Activated CD4-positive, alpha-beta T cell treated with anti-CD3 and anti-CD28 coated beads for 4 hours (primary cell): ENCODE measurements around the gene SEC31A.

Source experiments
- DNase-seq, 2 donors: peaks; one replicate each; pipeline ENCODE4 v3.0.0-alpha.2; 2020

SEC31A gene

DNA sequence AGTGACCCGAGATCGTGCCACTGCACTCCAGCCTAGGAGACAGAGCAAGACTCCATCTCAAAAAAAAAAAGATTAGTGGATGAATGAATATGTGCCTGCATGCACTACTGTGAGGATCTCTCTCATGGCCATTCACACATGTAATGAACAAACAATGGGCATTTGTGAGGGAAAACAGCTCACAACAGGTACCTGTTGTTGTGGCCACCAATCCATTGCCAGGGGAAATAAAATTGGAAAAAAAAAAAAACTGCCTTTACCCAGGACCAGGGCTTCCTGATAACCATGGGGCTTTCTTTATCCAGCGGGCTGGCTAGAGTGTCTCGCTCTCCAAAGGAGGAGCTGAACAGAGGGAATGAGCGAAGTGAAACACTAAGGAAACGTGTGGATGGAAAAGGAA, 99.8 kb downstream of the SEC31A start:
- DNase-seq, result no peak

DNA sequence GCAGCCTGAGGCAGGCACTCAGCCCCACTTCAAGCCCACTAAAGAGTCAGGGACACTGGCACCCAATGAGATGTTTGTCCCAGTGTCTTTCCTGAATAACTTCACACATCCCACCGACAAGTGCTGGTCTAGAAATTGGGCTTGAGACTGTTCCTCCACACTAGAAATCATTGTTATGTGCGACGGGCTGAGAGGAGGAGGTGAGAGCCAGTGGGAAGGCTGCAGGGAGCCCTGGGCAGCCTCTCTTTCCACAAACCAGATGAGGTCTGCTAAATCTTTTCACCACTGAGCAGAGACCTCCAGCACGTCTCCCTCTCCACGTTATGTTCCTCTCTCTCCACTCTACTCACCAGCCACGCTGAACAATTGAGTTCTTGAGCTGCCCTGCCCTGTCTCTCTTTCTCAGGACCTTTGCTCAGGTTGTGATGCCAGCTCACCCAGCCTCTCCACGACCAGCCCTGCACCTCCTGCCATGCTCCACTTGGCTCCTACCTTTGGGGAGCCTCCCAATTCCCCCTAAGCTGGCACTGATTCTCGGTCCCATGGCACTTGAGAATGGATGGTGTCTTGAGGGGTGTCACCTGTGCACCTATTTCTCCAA, 100.8 kb downstream of the SEC31A start:
- DNase-seq, result no peak

DNA sequence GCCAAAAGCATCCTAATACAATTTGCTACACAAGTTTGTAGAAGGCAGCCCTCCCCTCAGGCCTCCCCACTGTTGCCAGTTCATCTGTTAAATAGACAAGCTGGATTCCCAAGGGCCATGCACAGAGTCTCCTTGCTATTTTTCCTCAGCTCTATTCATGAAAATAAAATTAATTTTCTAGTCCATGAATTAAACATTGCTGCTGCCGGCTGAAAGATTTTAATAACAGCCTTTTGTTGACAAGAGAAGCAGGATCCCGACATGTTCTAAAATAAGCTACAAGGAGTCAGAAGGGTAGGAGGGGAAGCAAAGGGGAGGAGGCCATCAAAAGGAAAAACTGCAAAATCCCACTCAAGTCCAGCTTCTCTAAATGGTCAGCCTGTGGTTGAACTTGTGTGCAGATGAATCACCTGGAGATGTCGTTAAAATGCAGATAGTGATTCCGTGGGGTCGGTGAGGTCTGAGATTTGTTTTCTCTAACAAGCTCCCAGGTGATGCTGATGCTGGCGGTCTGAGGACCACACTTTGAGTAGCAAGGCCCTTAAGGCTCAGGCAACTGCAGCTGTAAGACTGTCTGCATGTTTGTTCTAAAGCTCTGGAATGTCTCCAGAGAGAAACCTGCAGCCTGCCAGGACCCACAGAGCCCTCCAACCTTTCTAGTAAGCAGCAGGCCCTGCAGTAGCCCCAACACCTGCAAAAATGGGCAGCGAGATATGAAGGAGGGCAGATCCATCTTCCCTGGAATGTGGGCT, 101.8 kb downstream of the SEC31A start:
- no peak for DNase-seq

GRCh38 chr4:82787342-82787741, 103.6 kb downstream of the SEC31A start:
- no peak for DNase-seq

- no peak for DNase-seq
Observed at GRCh38 chr4:82786828-82787227, 104.1 kb downstream of the SEC31A start.

GRCh38 chr4:82785611-82786400, 105.1 kb downstream of the SEC31A start:
- DNase-seq, result no peak

DNA sequence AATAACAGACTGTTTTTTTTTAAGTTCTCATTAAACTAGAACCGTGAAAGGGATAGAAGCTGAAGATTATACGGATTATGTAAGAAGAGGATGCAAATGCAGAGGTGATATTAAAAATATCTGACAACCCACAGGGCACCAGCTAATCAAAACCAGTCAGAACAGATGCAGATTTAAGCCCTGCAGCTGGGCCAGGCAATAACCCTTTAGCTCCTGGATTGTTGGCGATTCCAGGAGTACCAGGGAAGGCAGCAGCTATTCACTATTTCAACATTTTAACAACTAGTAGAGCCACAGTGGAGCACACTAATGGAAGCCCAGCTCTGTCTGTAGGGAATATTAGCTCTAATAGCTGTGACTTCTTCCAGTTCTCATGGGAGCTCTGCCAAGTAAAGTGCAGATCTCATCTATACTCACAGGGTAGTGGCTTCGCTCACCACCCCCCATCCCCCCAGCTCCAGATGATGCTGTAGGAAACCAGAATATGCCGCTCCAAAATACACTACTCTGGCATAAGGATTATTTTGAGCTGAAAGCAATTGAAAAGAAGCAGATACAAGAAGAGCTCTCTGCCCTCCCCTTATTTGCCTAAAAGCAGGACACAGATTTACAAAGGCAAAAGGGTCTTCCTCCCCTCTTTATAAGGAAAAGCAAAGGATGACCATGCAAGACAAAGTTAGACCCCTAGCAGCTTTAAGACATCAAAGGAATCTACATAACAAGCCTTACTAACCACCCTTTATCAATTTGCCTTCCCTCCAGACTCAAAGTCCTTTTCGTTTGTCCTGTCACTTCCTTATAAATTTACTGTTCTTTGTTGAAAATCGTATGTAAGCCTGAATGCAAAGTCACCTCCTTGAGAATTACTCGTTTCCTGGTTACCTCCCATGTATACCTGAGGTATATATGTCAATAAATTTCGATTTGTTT, 106.0 kb downstream of the SEC31A start:
- no peak for DNase-seq

DNA sequence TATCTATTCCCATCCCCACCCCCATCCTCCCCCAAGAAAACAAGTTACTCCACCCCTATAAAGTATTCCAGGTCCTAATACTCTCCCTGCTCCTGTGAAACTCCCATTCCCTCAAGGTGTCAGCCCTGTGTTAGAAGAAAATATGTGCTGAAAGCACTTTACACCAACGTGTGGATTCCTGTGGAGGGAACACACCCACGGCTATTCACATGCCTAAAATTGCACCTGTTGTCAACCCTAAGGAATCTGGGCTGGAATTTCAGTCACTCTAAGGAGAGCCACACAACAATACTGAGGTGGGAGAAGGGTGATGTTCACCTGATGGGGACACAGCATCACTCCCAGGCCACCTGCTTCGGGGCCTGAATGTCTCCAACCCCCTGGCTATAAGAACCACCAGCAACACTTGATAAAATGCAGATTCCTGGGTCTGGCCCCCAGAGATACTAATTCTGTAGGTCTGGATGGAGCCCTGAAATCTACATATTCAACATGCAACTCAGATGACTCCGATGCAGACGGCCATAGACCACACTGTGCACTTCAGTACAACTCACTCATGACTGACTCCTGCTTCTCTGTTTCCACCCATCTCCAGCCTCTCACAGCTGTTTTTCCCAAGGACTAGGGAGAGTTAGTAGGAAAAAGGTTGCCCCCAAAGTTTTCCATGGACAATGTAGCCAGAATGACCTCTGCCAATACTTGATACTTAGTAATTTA, 108.2 kb downstream of the SEC31A start:
- no peak for DNase-seq

DNA sequence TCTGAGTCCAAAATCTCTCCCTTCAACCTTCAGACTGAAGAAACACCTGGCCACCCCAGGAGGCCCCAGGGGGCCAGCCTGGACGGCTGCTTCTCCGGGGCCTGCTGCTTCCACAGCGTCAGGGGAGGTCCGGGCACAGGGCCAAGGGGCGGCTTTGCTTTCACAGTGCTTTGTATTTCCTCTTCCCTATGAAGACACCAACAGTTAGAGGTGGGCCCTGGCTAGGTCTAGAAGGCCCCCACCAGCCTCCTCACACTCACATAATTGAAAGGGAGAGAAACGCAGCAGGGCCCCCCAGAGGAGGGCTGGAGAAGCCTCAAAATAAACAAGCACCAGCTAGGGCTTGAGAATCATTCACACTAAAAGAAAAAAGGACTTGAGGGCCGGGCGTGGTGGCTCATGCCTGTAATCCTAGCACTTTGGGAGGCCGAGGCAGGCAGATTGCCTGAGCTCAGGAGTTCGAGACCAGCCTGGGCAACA, 110.2 kb downstream of the SEC31A start:
- no peak for DNase-seq

DNA sequence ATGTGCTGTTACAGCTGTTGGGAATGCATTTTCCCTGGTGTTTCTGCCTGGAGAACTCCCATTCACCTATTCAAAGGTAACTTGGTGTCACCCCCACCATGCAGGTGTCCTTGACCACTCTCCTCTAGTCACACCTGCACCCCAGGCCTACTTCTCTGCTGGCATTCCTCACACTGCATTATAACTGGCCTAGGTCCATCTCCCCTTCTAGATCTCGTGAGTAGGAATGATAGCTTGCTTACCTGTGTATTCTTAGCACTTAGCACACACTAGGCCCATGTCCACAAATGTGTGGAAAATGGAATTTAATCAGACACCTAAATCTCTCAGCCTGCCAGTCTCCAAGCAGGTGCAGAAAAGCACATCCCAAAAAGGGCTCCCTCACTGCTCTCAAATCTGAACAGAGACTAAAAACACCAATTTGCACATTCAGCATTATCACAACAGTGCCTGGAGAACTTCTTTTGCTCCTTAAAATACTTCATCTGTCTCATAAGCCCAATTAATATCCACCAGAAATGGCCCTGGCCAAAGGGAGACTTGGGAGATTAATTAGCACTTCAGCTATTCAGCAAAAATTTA, 110.7 kb downstream of the SEC31A start:
- no peak for DNase-seq

DNA sequence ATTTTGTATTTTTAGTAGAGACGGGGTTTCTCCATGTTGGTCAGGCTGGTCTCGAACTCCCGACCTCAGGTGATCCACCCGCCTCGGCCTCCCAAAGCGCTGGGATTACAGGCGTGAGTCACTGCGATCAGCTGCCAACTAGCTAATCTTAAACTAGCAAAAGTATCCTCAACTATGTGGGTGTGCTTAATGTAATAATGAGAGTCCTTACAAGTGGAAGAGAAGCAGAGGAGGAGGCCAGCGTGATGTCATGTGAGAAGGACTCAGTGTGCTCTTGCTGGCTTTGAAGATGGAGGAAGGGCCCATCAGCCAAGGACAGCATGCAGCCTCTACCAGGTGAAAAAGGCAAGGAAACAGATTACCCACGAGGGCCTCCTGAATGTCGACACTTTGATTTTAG, 111.9 kb downstream of the SEC31A start:
- no peak for DNase-seq

DNA sequence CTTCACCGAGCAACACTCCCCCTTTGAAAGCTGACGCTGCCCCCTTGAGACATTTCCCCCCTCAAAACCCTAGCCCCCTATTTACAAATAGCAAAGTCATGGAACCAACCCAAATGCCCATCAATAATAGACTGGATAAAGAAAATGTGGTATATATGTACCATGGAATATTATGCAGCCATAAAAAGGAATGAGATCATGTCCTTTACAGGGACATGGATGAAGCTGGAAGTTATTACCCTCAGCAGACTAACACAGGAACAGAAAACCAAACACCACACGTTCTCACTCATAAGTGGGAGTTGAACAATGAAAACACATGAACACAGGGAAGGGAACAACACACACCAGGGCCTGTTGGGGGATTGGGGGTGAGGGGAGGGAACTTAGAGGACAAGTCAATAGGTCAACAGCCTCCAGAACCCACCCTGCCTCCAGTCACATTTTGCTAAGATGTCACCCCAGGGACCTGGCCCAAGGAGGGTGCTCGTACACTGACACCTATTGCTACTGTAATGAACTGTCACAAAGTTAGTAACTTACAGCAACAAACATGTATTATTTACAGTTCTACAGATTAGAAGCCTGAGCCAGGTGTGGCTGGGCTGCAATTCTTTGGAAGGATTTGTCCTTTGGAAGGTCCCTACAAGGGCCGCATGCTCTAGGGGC, 113.0 kb downstream of the SEC31A start:
- DNase-seq, result no peak

DNA sequence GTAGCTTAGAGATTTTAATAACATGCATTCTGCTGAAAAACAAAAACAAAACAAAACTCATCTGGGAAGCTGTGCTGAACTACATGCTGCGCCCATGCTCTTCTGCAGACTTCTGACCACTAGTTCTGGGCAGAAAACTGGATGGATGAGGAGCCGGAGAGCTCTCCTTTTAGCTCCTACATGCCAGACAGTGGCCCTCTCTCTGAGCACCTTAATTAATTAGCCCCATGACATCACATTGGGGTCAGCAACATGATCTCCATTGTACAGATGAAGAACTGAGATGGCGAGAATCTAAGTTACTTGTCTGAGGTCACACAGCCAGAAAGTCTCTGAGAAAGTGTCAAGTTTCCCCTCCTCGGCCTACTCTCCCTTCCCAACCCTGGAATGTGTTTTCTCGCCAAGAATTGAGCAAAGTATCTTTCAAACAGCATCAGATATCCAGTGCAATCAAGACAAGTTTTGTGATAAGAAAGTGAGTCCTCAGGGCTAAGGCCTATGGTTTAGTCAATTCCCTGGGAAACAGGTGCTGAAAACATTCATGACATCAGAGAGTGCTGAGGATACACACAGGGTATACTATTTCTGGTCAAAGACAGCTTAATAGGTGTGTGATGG, 113.9 kb downstream of the SEC31A start:
- no peak for DNase-seq

- DNase-seq, result no peak
Observed at GRCh38 chr4:82775243-82775642, 115.7 kb downstream of the SEC31A start.

- DNase-seq, result no peak
Observed at GRCh38 chr4:82774711-82775171, 116.2 kb downstream of the SEC31A start.

GRCh38 chr4:82773057-82773456, 117.9 kb downstream of the SEC31A start:
- DNase-seq, result no peak

DNA sequence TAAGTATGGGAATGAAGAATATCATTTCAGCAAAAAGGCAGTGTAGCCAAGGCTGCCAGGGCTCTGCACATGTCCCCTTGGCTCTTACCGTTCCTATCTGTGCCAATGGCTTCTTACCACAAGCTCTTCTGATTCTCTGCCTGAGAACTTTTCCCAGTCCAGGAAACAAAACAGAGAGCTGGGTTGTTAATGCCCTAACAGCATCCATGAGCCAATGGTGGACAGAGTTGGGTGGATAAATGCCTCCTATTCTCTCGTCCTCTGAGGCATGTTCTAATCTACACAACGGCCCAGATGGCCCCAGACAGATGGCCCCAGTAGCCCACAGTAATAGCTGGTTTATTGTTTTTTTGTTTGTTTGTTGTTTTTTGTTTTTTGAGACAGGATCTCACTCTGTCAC, 120.3 kb downstream of the SEC31A start:
- no peak for DNase-seq
